ENCODE results near the gene MRFAP1L1. TPM values are rescaled to one million over a fixed set of nuclear protein-coding genes. Genes with fewer than 3 reads are reported as not detected.
A peak's percentile ranks its signal among the peaks of the same experiment; 100 is the strongest.

Gene MRFAP1L1
- total and polyA plus RNA-seq, 9 of the 15 experiments (the other 6 are each of a cell fraction or from before 2014, with no cell fraction given), result 37.6 to 111 (median 83.8) TPM

GRCh38 chr4:6709230-6710114, at the start of gene MRFAP1L1 (continued):
- TF ChIP-seq ZNF639 (CRISPR knock-in tag; conservative IDR thresholded peaks at IDR 0.05 in 1 of 2, IDR thresholded peaks at IDR 0.05 in 1 of 2), result peak in 1 of 2 experiments; percentile 45; a peak in 1 of 4 replicates
- TF ChIP-seq UBTF (IDR thresholded peaks at IDR 0.05; ENCODE audit: borderline replicate concordance in 1 of 2, low read depth in 2 of 2, low read length in 2 of 2), result peak; percentile 13 to 74; a peak in 1 of 4 replicates
- no peak for TF ChIP-seq BRCA1 (IDR thresholded peaks at IDR 0.05)
- TF ChIP-seq BRCA1 (CRISPR knock-in tag; IDR thresholded peaks at IDR 0.05), result no peak
- peak; percentile 53 to 68; a peak in 2 of 4 replicates for TF ChIP-seq MNT (conservative IDR thresholded peaks at IDR 0.05)
- TF ChIP-seq ZC3H8 (IDR thresholded peaks at IDR 0.05), result no peak
- peak; percentile 57; the same call in 1 of the 2 replicates for TF ChIP-seq VEZF1 (CRISPR knock-in tag; IDR thresholded peaks at IDR 0.05)
- TF ChIP-seq NR2C1 (IDR thresholded peaks at IDR 0.05), result no peak
- TF ChIP-seq NR2C1 (tag; IDR thresholded peaks at IDR 0.05), result no peak
- TF ChIP-seq ZNF518B (CRISPR knock-in tag; IDR thresholded peaks at IDR 0.05), result no peak
- no peak for TF ChIP-seq PRMT5 (CRISPR knock-in tag; IDR thresholded peaks at IDR 0.05)
- TF ChIP-seq MYC (IDR thresholded peaks at IDR 0.05; ENCODE audit: low read depth, low read length), result peak; percentile 67
- no peak; the same call in 1 of the 2 replicates for TF ChIP-seq MYC (CRISPR knock-in tag; IDR thresholded peaks at IDR 0.05; ENCODE audit: borderline replicate concordance, low read depth)
